Caco-2 (cell line): ENCODE data around the gene GRIK3. TPM values are rescaled to one million over a fixed set of nuclear protein-coding genes. Genes with fewer than 3 reads are reported as not detected.

Experiments
- BruUV-seq: library from RNA; stranded (reverse); fragments of 400-500 nt; replicated peaks from 2 replicates; lab custom pipeline; 2021; lab: Mats Ljungman, UMichigan
- CTCF ChIA-PET: fragments of 300-600 bp; sonication (Branson Sonifier 250); formaldehyde crosslinking; loops from one replicate; lab custom pipeline; 2022; ENCODE audit warnings: antibody characterized with exemption; lab: Charles Lee
- POLR2A ChIA-PET: fragments of 300-600 bp; sonication (Branson Sonifier 250); formaldehyde crosslinking; loops from one replicate; lab custom pipeline; 2022; ENCODE audit warnings: antibody characterized with exemption; lab: Charles Lee
- DNase-seq, 2 experiments: peaks; one replicate each; pipeline versions ENCODE4 v3.0.0 to v3.0.0-alpha.2; 2020 to 2022
- H3K27me3 ChIP-seq: replicated peaks from 2 replicates; pipeline ENCODE4 v1.6.0; 2011; ENCODE audit warnings: low read length; ENCODE audit not compliant: control insufficient read depth, insufficient read depth
- H3K36me3 ChIP-seq: 2 replicates; pipeline ENCODE4 v1.5.1; 2011; ENCODE audit warnings: low read length; ENCODE audit not compliant: control insufficient read depth, insufficient read depth
- H3K4me1 ChIP-seq: fragments of 250-450 bp; sonication (Bioruptor Pico); 2 replicates; pipeline ENCODE4 v1.5.1; 2020; ENCODE audit warnings: mild to moderate bottlenecking
- H3K4me3 ChIP-seq: 2 replicates; pipeline ENCODE4 v1.5.1; 2011; ENCODE audit warnings: low read depth, mild to moderate bottlenecking, control low read depth, low read length
- H3K9me3 ChIP-seq: fragments of 250-450 bp; sonication (Bioruptor Pico); 2 replicates; pipeline ENCODE4 v1.5.1; 2020; ENCODE audit warnings: mild to moderate bottlenecking, moderate library complexity
- H3K27ac Mint-ChIP-seq: one replicate; pipeline ENCODE4 v1.8.0; 2022; ENCODE audit warnings: mixed read lengths; ENCODE audit not compliant: unreplicated experiment
- H3K27me3 Mint-ChIP-seq: one replicate; pipeline ENCODE4 v1.8.0; 2022; ENCODE audit warnings: mixed read lengths; ENCODE audit not compliant: insufficient read depth, unreplicated experiment
- H3K36me3 Mint-ChIP-seq: one replicate; pipeline ENCODE4 v1.8.0; 2022; ENCODE audit warnings: mild to moderate bottlenecking, mixed read lengths; ENCODE audit not compliant: insufficient read depth, unreplicated experiment
- H3K4me1 Mint-ChIP-seq: one replicate; pipeline ENCODE4 v1.8.0; 2022; ENCODE audit warnings: low read depth, mixed read lengths; ENCODE audit not compliant: unreplicated experiment
- H3K4me3 Mint-ChIP-seq: one replicate; pipeline ENCODE4 v1.8.0; 2022; ENCODE audit warnings: mild to moderate bottlenecking, moderate library complexity, mixed read lengths; ENCODE audit not compliant: unreplicated experiment
- H3K9me3 Mint-ChIP-seq: one replicate; pipeline ENCODE4 v1.8.0; 2022; ENCODE audit warnings: mixed read lengths; ENCODE audit not compliant: unreplicated experiment
- CTCF ChIP-seq, 2 experiments: fragments of 200-600 bp in 1 of 2; IDR thresholded peaks; 1 replicate in 1 of 2; 2 replicates in 1 of 2; pipeline versions ENCODE4 v1.5.1 to v1.8.0; 2011 to 2022; ENCODE audit warnings: antibody characterized with exemption in 1 of 2, control low read depth in 1 of 2, inconsistent platforms in 1 of 2, low read depth in 1 of 2, low read length in 1 of 2, mild to moderate bottlenecking in 1 of 2, moderate library complexity in 1 of 2; ENCODE audit not compliant: insufficient read depth in 1 of 2, severe bottlenecking in 1 of 2, unreplicated experiment in 1 of 2
- intact Hi-C: fragments of 100-400 bp; cut with micrococcal nuclease; formaldehyde crosslinking; loops from one replicate; pipeline ENCODE4 v1.10.0; 2022; ENCODE audit not compliant: unreplicated experiment
- total RNA-seq: library from RNA; stranded (reverse); gene quantifications from 2 replicates; pipeline ENCODE4 v1.2.3, GENCODE V29; 2022

Gene GRIK3
- total RNA-seq, 1 experiment from 2014 or later = not detected

- Histone ChIP-seq H3K36me3 (no peaks in the 10 kb centered on the region), H3K27me3 (no peaks in the 10 kb centered on the region), H3K9me3 (no peaks in the 10 kb centered on the region), H3K4me1 (no peaks in the 10 kb centered on the region), H3K4me3 (no peak overlapping the region)
- intact Hi-C loops = no loop called here
- BruUV-seq = no TSS peak
- H3K36me3 Mint-ChIP-seq = no peaks in the 10 kb centered on the region
- H3K27ac Mint-ChIP-seq = no peak overlapping the region
- ChIA-PET CTCF (no interaction called here), POLR2A (no interaction called here)
- H3K27me3 Mint-ChIP-seq = peaks cover 26% of the 10 kb centered on the region
- TF ChIP-seq CTCF (IDR thresholded peaks at IDR 0.05; ENCODE audit: insufficient read depth in 1 of 2, low read depth in 1 of 2, low read length in 1 of 2, severe bottlenecking in 1 of 2, unreplicated experiment in 1 of 2) = no peak
- H3K9me3 Mint-ChIP-seq = no peaks in the 10 kb centered on the region
- DNase-seq = no peak
- H3K4me3 Mint-ChIP-seq = no peak overlapping the region
- no peaks in the 10 kb centered on the region for H3K4me1 Mint-ChIP-seq
Measured at GRCh38 chr1:36772647-36773495, 261.4 kb downstream of the GRIK3 start.

- H3K27me3 ChIP-seq = no peaks in the 10 kb centered on the region
- no peak for TF ChIP-seq CTCF (IDR thresholded peaks at IDR 0.05; ENCODE audit: insufficient read depth in 1 of 2, low read depth in 1 of 2, low read length in 1 of 2, severe bottlenecking in 1 of 2, unreplicated experiment in 1 of 2)
- Mint-ChIP-seq H3K27ac (no peak overlapping the region), H3K27me3 (peaks cover 26% of the 10 kb centered on the region), H3K9me3 (no peaks in the 10 kb centered on the region), H3K4me3 (no peak overlapping the region), H3K4me1 (no peaks in the 10 kb centered on the region), H3K36me3 (no peaks in the 10 kb centered on the region)
- H3K4me1 ChIP-seq = no peaks in the 10 kb centered on the region
- no peaks in the 10 kb centered on the region for H3K36me3 ChIP-seq
- intact Hi-C loops = no loop called here
- ChIA-PET CTCF (no interaction called here), POLR2A (no interaction called here)
- no TSS peak for BruUV-seq
- no peak for DNase-seq
- H3K4me3 ChIP-seq = no peak overlapping the region
- no peaks in the 10 kb centered on the region for H3K9me3 ChIP-seq
Measured at GRCh38 chr1:36771660-36772284, 262.5 kb downstream of the GRIK3 start.

- BruUV-seq = no TSS peak
- no peak overlapping the region for H3K4me3 Mint-ChIP-seq
- no peaks in the 10 kb centered on the region for H3K36me3 ChIP-seq
- no peak for TF ChIP-seq CTCF (IDR thresholded peaks at IDR 0.05; ENCODE audit: insufficient read depth in 1 of 2, low read depth in 1 of 2, low read length in 1 of 2, severe bottlenecking in 1 of 2, unreplicated experiment in 1 of 2)
- ChIA-PET CTCF (no interaction called here), POLR2A (no interaction called here)
- intact Hi-C loops = no loop called here
- no peak overlapping the region for H3K27ac Mint-ChIP-seq
- no peaks in the 10 kb centered on the region for H3K36me3 Mint-ChIP-seq
- peaks cover 22% of the 10 kb centered on the region for H3K27me3 Mint-ChIP-seq
- DNase-seq = no peak
- no peaks in the 10 kb centered on the region for H3K9me3 Mint-ChIP-seq
- H3K4me1 ChIP-seq = no peaks in the 10 kb centered on the region
- no peaks in the 10 kb centered on the region for H3K9me3 ChIP-seq
- no peaks in the 10 kb centered on the region for H3K27me3 ChIP-seq
- H3K4me1 Mint-ChIP-seq = no peaks in the 10 kb centered on the region
- no peak overlapping the region for H3K4me3 ChIP-seq
Measured at GRCh38 chr1:36771240-36771639, 263.1 kb downstream of the GRIK3 start.
